GM23338 (cell line): ENCODE measurements around the gene ME3. TPM values are rescaled to one million over a fixed set of nuclear protein-coding genes. Genes with fewer than 3 reads are reported as not detected.

ENCODE experiments used
- ATAC-seq: fragments of 200-7000 bp; cut with Tn5 transposase; 3 replicates; pipeline ENCODE4 v1.9.1; 2020
- DNase-seq: peaks from one replicate; pipeline ENCODE4 v3.0.0-alpha.2; 2015; ENCODE audit warnings: low spot score
- H2AFZ ChIP-seq: fragments of 200-600 bp; sonication (generic); 2 replicates; pipeline ENCODE4 v1.8.0; 2016; ENCODE audit warnings: antibody characterized with exemption, mild to moderate bottlenecking, moderate library complexity
- H3F3A ChIP-seq: fragments of 200-600 bp; sonication (generic); replicated peaks from 2 replicates; pipeline ENCODE4 v1.8.0; 2017; ENCODE audit warnings: antibody characterized with exemption, mixed run types, low read depth
- H3K27ac ChIP-seq: fragments of 200-600 bp; sonication (generic); 2 replicates; pipeline ENCODE4 v1.6.1; 2016; ENCODE audit warnings: low read depth
- H3K27me3 ChIP-seq: fragments of 200-600 bp; sonication (generic); 2 replicates; pipeline ENCODE4 v1.8.0; 2016; ENCODE audit warnings: mild to moderate bottlenecking, mixed run types, moderate library complexity; ENCODE audit not compliant: insufficient read depth
- H3K36me3 ChIP-seq: fragments of 200-600 bp; sonication (generic); 2 replicates; pipeline ENCODE4 v1.8.0; 2016; ENCODE audit warnings: mild to moderate bottlenecking; ENCODE audit not compliant: insufficient read depth
- H3K4me1 ChIP-seq: fragments of 200-600 bp; sonication (generic); 2 replicates; pipeline ENCODE4 v1.8.0; 2016; ENCODE audit warnings: mild to moderate bottlenecking, moderate library complexity; ENCODE audit not compliant: insufficient read depth
- H3K4me2 ChIP-seq: fragments of 200-600 bp; sonication (generic); 2 replicates; pipeline ENCODE4 v1.7.1; 2017; ENCODE audit warnings: mixed run types
- H3K4me3 ChIP-seq: fragments of 200-600 bp; sonication (generic); 2 replicates; pipeline ENCODE4 v1.6.1; 2016; ENCODE audit warnings: mixed run types
- H3K79me2 ChIP-seq: fragments of 200-600 bp; sonication (generic); replicated peaks from 2 replicates; pipeline ENCODE4 v1.8.0; 2017; ENCODE audit warnings: mild to moderate bottlenecking; ENCODE audit not compliant: insufficient read depth
- H3K9me2 ChIP-seq: fragments of 200-600 bp; sonication (generic); 2 replicates; pipeline ENCODE4 v1.8.0; 2017; ENCODE audit not compliant: insufficient read depth
- H4K20me1 ChIP-seq: fragments of 200-600 bp; sonication (generic); replicated peaks from 2 replicates; pipeline ENCODE4 v1.8.0; 2017; ENCODE audit warnings: mild to moderate bottlenecking; ENCODE audit not compliant: insufficient read depth
- H3K27ac Mint-ChIP-seq: 2 replicates; pipeline ENCODE4 v1.8.0; 2020; ENCODE audit warnings: inconsistent platforms, mild to moderate bottlenecking, moderate library complexity, mixed read lengths
- H3K27me3 Mint-ChIP-seq: 3 replicates; pipeline ENCODE4 v1.8.0; 2022; ENCODE audit warnings: low read depth, mild to moderate bottlenecking, moderate library complexity, mixed read lengths, inconsistent platforms; ENCODE audit not compliant: insufficient read depth, poor library complexity
- H3K36me3 Mint-ChIP-seq: 3 replicates; pipeline ENCODE4 v1.8.0; 2021; ENCODE audit warnings: low read depth, mild to moderate bottlenecking, inconsistent platforms, moderate library complexity, mixed read lengths
- H3K4me1 Mint-ChIP-seq: 3 replicates; pipeline ENCODE4 v1.8.0; 2020; ENCODE audit warnings: mild to moderate bottlenecking, inconsistent platforms, mixed read lengths
- H3K4me3 Mint-ChIP-seq: 3 replicates; pipeline ENCODE4 v1.8.0; 2021; ENCODE audit warnings: moderate library complexity, mild to moderate bottlenecking, inconsistent platforms, mixed read lengths
- H3K9me3 Mint-ChIP-seq: 3 replicates; pipeline ENCODE4 v1.8.0; 2020; ENCODE audit warnings: moderate library complexity, mild to moderate bottlenecking, inconsistent platforms, mixed read lengths
- CREB1 ChIP-seq: fragments of 250-450 bp; sonication (Bioruptor Pico); IDR thresholded peaks from 2 replicates; pipeline ENCODE4 v1.5.0; 2020; ENCODE audit warnings: low read depth, mild to moderate bottlenecking, moderate library complexity
- EZH2 ChIP-seq: fragments of 200-600 bp; sonication (generic); IDR thresholded peaks from one replicate; pipeline ENCODE4 v1.8.0; 2017; ENCODE audit warnings: antibody characterized with exemption, mild to moderate bottlenecking, low read depth; ENCODE audit not compliant: unreplicated experiment
- EZH2phosphoT487 ChIP-seq: fragments of 200-600 bp; sonication (generic); IDR thresholded peaks from one replicate; pipeline ENCODE4 v1.8.1; 2018; ENCODE audit warnings: antibody characterized with exemption; ENCODE audit not compliant: unreplicated experiment
- JUNB ChIP-seq: IDR thresholded peaks from one replicate; pipeline ENCODE4 v1.6.1; 2016; ENCODE audit warnings: antibody characterized with exemption; ENCODE audit not compliant: unreplicated experiment
- NANOG ChIP-seq: IDR thresholded peaks from 2 replicates; pipeline ENCODE4 v1.6.1; 2016; ENCODE audit warnings: antibody characterized with exemption, borderline replicate concordance
- POLR2AphosphoS5 ChIP-seq: IDR thresholded peaks from 2 replicates; pipeline ENCODE4 v1.6.1; 2016; ENCODE audit warnings: antibody characterized with exemption, low read depth
- STAT1 ChIP-seq: IDR thresholded peaks from one replicate; pipeline ENCODE4 v1.6.1; 2016; ENCODE audit warnings: antibody characterized with exemption; ENCODE audit not compliant: unreplicated experiment
- ZNF114 ChIP-seq: fragments of 250-450 bp; sonication (Bioruptor Pico); IDR thresholded peaks from 2 replicates; pipeline ENCODE4 v1.5.0; 2020; ENCODE audit warnings: mild to moderate bottlenecking, moderate library complexity
- ZNF331 ChIP-seq: fragments of 250-450 bp; sonication (Bioruptor Pico); IDR thresholded peaks from 2 replicates; pipeline ENCODE4 v1.5.0; 2020; ENCODE audit warnings: low read depth, mild to moderate bottlenecking, moderate library complexity
- polyA plus RNA-seq: library from polyadenylated mRNA; unstranded; fragments of >200 nt; fragmentation: Nextera tagmentation; extraction: Ambion mirVana; gene quantifications from 2 replicates; pipeline ENCODE4 v1.2.1, GENCODE V29; 2016
- total RNA-seq: library from RNA; depleted of rRNA; stranded (reverse); fragments of >200 nt; shearing (Covaris generic); gene quantifications from 2 replicates; pipeline ENCODE4 v1.2.3, GENCODE V29; 2014
- TF ChIP-seq, protein P1 (sequence below): fragments of 250-450 bp; sonication (Bioruptor Pico); IDR thresholded peaks from 2 replicates; pipeline ENCODE4 v1.5.0; 2020; ENCODE audit warnings: mild to moderate bottlenecking, moderate library complexity
- TF ChIP-seq, protein P2 (sequence below), 2 experiments: fragments of 200-600 bp in 1 of 2; sonication (generic) in 1 of 2; conservative IDR thresholded peaks; 2 replicates each; pipeline versions ENCODE4 v1.5.1 to v1.6.1; 2016 to 2017; ENCODE audit warnings: antibody characterized with exemption in 2 of 2, low read depth in 2 of 2, mild to moderate bottlenecking in 2 of 2, moderate library complexity in 1 of 2
- TF ChIP-seq, protein P3 (sequence below): IDR thresholded peaks from 2 replicates; pipeline ENCODE4 v1.6.1; 2016; ENCODE audit warnings: antibody characterized with exemption
- TF ChIP-seq, protein P4 (sequence below): IDR thresholded peaks from one replicate; pipeline ENCODE4 v1.6.1; 2018; ENCODE audit warnings: antibody characterized with exemption; ENCODE audit not compliant: unreplicated experiment

The ME3 gene
- total and polyA plus RNA-seq, 2 experiments from 2014 or later = 1.3 to 4.0 TPM

DNA sequence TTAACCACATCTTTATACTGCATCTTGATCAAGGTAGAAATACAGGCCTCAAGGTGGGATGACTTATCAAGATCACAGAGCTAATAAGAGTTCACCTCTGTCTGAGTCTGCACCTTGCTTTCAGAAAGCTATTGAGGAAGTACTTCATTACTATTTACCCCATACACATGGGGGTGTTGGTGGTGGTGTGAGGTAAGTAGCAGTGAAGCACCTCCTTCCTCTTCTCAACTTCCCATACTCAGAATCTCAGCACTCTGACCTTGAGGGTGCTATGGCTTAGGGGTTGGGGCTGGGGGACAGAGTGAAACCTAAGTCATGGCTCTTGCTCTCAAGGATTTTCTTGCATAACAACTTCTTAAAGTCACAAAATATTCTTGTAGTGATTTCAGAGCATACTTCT, 56.9 kb downstream of the ME3 start:
- Histone ChIP-seq H3K27me3 (no peaks in the 10 kb centered on the region), H3K9me2 (0 out of 2 replicates have a peak, but pooled peaks cover 7% of the 10 kb centered on the region), H3K4me2 (no peak overlapping the region), H3K4me1 (no peaks in the 10 kb centered on the region), H3F3A (no peaks in the 10 kb centered on the region), H2AFZ (no peak overlapping the region), H3K79me2 (no peaks in the 10 kb centered on the region), H4K20me1 (no peaks in the 10 kb centered on the region), H3K27ac (no peak overlapping the region), H3K4me3 (no peak overlapping the region), H3K36me3 (no peaks in the 10 kb centered on the region)
- no peak for TF ChIP-seq POLR2AphosphoS5
- TF ChIP-seq STAT1 = no peak
- no peak for TF ChIP-seq CREB1
- TF ChIP-seq EZH2 = no peak
- TF ChIP-seq, protein P1, sequence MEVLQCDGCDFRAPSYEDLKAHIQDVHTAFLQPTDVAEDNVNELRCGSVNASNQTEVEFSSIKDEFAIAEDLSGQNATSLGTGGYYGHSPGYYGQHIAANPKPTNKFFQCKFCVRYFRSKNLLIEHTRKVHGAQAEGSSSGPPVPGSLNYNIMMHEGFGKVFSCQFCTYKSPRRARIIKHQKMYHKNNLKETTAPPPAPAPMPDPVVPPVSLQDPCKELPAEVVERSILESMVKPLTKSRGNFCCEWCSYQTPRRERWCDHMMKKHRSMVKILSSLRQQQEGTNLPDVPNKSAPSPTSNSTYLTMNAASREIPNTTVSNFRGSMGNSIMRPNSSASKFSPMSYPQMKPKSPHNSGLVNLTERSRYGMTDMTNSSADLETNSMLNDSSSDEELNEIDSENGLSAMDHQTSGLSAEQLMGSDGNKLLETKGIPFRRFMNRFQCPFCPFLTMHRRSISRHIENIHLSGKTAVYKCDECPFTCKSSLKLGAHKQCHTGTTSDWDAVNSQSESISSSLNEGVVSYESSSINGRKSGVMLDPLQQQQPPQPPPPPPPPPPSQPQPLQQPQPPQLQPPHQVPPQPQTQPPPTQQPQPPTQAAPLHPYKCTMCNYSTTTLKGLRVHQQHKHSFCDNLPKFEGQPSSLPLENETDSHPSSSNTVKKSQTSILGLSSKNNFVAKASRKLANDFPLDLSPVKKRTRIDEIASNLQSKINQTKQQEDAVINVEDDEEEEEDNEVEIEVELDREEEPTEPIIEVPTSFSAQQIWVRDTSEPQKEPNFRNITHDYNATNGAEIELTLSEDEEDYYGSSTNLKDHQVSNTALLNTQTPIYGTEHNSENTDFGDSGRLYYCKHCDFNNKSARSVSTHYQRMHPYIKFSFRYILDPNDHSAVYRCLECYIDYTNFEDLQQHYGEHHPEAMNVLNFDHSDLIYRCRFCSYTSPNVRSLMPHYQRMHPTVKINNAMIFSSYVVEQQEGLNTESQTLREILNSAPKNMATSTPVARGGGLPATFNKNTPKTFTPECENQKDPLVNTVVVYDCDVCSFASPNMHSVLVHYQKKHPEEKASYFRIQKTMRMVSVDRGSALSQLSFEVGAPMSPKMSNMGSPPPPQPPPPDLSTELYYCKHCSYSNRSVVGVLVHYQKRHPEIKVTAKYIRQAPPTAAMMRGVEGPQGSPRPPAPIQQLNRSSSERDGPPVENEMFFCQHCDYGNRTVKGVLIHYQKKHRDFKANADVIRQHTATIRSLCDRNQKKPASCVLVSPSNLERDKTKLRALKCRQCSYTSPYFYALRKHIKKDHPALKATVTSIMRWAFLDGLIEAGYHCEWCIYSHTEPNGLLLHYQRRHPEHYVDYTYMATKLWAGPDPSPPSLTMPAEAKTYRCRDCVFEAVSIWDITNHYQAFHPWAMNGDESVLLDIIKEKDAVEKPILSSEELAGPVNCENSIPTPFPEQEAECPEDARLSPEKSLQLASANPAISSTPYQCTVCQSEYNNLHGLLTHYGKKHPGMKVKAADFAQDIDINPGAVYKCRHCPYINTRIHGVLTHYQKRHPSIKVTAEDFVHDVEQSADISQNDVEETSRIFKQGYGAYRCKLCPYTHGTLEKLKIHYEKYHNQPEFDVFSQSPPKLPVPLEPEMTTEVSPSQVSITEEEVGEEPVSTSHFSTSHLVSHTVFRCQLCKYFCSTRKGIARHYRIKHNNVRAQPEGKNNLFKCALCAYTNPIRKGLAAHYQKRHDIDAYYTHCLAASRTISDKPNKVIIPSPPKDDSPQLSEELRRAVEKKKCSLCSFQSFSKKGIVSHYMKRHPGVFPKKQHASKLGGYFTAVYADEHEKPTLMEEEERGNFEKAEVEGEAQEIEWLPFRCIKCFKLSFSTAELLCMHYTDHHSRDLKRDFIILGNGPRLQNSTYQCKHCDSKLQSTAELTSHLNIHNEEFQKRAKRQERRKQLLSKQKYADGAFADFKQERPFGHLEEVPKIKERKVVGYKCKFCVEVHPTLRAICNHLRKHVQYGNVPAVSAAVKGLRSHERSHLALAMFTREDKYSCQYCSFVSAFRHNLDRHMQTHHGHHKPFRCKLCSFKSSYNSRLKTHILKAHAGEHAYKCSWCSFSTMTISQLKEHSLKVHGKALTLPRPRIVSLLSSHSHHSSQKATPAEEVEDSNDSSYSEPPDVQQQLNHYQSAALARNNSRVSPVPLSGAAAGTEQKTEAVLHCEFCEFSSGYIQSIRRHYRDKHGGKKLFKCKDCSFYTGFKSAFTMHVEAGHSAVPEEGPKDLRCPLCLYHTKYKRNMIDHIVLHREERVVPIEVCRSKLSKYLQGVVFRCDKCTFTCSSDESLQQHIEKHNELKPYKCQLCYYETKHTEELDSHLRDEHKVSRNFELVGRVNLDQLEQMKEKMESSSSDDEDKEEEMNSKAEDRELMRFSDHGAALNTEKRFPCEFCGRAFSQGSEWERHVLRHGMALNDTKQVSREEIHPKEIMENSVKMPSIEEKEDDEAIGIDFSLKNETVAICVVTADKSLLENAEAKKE = no peak
- no peak for TF ChIP-seq ZNF331 (CRISPR knock-in tag)
- no peak for TF ChIP-seq ZNF114 (CRISPR knock-in tag)
- no peak for TF ChIP-seq EZH2phosphoT487
- TF ChIP-seq, protein P2, sequence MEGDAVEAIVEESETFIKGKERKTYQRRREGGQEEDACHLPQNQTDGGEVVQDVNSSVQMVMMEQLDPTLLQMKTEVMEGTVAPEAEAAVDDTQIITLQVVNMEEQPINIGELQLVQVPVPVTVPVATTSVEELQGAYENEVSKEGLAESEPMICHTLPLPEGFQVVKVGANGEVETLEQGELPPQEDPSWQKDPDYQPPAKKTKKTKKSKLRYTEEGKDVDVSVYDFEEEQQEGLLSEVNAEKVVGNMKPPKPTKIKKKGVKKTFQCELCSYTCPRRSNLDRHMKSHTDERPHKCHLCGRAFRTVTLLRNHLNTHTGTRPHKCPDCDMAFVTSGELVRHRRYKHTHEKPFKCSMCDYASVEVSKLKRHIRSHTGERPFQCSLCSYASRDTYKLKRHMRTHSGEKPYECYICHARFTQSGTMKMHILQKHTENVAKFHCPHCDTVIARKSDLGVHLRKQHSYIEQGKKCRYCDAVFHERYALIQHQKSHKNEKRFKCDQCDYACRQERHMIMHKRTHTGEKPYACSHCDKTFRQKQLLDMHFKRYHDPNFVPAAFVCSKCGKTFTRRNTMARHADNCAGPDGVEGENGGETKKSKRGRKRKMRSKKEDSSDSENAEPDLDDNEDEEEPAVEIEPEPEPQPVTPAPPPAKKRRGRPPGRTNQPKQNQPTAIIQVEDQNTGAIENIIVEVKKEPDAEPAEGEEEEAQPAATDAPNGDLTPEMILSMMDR (conservative IDR thresholded peaks at IDR 0.05; ENCODE audit: low read depth in 2 of 2) = no peak
- no peak for TF ChIP-seq JUNB
- TF ChIP-seq, protein P3, sequence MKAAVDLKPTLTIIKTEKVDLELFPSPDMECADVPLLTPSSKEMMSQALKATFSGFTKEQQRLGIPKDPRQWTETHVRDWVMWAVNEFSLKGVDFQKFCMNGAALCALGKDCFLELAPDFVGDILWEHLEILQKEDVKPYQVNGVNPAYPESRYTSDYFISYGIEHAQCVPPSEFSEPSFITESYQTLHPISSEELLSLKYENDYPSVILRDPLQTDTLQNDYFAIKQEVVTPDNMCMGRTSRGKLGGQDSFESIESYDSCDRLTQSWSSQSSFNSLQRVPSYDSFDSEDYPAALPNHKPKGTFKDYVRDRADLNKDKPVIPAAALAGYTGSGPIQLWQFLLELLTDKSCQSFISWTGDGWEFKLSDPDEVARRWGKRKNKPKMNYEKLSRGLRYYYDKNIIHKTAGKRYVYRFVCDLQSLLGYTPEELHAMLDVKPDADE = no peak
- TF ChIP-seq, protein P4, sequence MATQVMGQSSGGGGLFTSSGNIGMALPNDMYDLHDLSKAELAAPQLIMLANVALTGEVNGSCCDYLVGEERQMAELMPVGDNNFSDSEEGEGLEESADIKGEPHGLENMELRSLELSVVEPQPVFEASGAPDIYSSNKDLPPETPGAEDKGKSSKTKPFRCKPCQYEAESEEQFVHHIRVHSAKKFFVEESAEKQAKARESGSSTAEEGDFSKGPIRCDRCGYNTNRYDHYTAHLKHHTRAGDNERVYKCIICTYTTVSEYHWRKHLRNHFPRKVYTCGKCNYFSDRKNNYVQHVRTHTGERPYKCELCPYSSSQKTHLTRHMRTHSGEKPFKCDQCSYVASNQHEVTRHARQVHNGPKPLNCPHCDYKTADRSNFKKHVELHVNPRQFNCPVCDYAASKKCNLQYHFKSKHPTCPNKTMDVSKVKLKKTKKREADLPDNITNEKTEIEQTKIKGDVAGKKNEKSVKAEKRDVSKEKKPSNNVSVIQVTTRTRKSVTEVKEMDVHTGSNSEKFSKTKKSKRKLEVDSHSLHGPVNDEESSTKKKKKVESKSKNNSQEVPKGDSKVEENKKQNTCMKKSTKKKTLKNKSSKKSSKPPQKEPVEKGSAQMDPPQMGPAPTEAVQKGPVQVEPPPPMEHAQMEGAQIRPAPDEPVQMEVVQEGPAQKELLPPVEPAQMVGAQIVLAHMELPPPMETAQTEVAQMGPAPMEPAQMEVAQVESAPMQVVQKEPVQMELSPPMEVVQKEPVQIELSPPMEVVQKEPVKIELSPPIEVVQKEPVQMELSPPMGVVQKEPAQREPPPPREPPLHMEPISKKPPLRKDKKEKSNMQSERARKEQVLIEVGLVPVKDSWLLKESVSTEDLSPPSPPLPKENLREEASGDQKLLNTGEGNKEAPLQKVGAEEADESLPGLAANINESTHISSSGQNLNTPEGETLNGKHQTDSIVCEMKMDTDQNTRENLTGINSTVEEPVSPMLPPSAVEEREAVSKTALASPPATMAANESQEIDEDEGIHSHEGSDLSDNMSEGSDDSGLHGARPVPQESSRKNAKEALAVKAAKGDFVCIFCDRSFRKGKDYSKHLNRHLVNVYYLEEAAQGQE = no peak
- TF ChIP-seq NANOG = no peak
- Mint-ChIP-seq H3K9me3 (peaks cover 5% of the 10 kb centered on the region; the same call in 1 of the 3 replicates), H3K36me3 (no peaks in the 10 kb centered on the region), H3K27me3 (no peaks in the 10 kb centered on the region), H3K4me1 (peaks cover 2% of the 10 kb centered on the region; the same call in 2 of the 3 replicates), H3K27ac (no peak overlapping the region), H3K4me3 (no peak overlapping the region)
- no peak for ATAC-seq
- no peak for DNase-seq
